GM23338 (cell line): ENCODE measurements around the gene SCNN1A. TPM values are rescaled to one million over a fixed set of nuclear protein-coding genes. Genes with fewer than 3 reads are reported as not detected.

Source experiments
- ATAC-seq: fragments of 200-7000 bp; cut with Tn5 transposase; 3 replicates; pipeline ENCODE4 v1.9.1; 2020
- DNase-seq: peaks from one replicate; pipeline ENCODE4 v3.0.0-alpha.2; 2015; ENCODE audit warnings: low spot score
- H2AFZ ChIP-seq: fragments of 200-600 bp; sonication (generic); 2 replicates; pipeline ENCODE4 v1.8.0; 2016; ENCODE audit warnings: antibody characterized with exemption, mild to moderate bottlenecking, moderate library complexity
- H3F3A ChIP-seq: fragments of 200-600 bp; sonication (generic); replicated peaks from 2 replicates; pipeline ENCODE4 v1.8.0; 2017; ENCODE audit warnings: antibody characterized with exemption, mixed run types, low read depth
- H3K27ac ChIP-seq: fragments of 200-600 bp; sonication (generic); 2 replicates; pipeline ENCODE4 v1.6.1; 2016; ENCODE audit warnings: low read depth
- H3K27me3 ChIP-seq: fragments of 200-600 bp; sonication (generic); 2 replicates; pipeline ENCODE4 v1.8.0; 2016; ENCODE audit warnings: mild to moderate bottlenecking, mixed run types, moderate library complexity; ENCODE audit not compliant: insufficient read depth
- H3K36me3 ChIP-seq: fragments of 200-600 bp; sonication (generic); 2 replicates; pipeline ENCODE4 v1.8.0; 2016; ENCODE audit warnings: mild to moderate bottlenecking; ENCODE audit not compliant: insufficient read depth
- H3K4me1 ChIP-seq: fragments of 200-600 bp; sonication (generic); 2 replicates; pipeline ENCODE4 v1.8.0; 2016; ENCODE audit warnings: mild to moderate bottlenecking, moderate library complexity; ENCODE audit not compliant: insufficient read depth
- H3K4me2 ChIP-seq: fragments of 200-600 bp; sonication (generic); 2 replicates; pipeline ENCODE4 v1.7.1; 2017; ENCODE audit warnings: mixed run types
- H3K4me3 ChIP-seq: fragments of 200-600 bp; sonication (generic); 2 replicates; pipeline ENCODE4 v1.6.1; 2016; ENCODE audit warnings: mixed run types
- H3K79me2 ChIP-seq: fragments of 200-600 bp; sonication (generic); replicated peaks from 2 replicates; pipeline ENCODE4 v1.8.0; 2017; ENCODE audit warnings: mild to moderate bottlenecking; ENCODE audit not compliant: insufficient read depth
- H3K9me2 ChIP-seq: fragments of 200-600 bp; sonication (generic); 2 replicates; pipeline ENCODE4 v1.8.0; 2017; ENCODE audit not compliant: insufficient read depth
- H4K20me1 ChIP-seq: fragments of 200-600 bp; sonication (generic); replicated peaks from 2 replicates; pipeline ENCODE4 v1.8.0; 2017; ENCODE audit warnings: mild to moderate bottlenecking; ENCODE audit not compliant: insufficient read depth
- H3K27ac Mint-ChIP-seq: 2 replicates; pipeline ENCODE4 v1.8.0; 2020; ENCODE audit warnings: inconsistent platforms, mild to moderate bottlenecking, moderate library complexity, mixed read lengths
- H3K27me3 Mint-ChIP-seq: 3 replicates; pipeline ENCODE4 v1.8.0; 2022; ENCODE audit warnings: low read depth, mild to moderate bottlenecking, moderate library complexity, mixed read lengths, inconsistent platforms; ENCODE audit not compliant: insufficient read depth, poor library complexity
- H3K36me3 Mint-ChIP-seq: 3 replicates; pipeline ENCODE4 v1.8.0; 2021; ENCODE audit warnings: low read depth, mild to moderate bottlenecking, inconsistent platforms, moderate library complexity, mixed read lengths
- H3K4me1 Mint-ChIP-seq: 3 replicates; pipeline ENCODE4 v1.8.0; 2020; ENCODE audit warnings: mild to moderate bottlenecking, inconsistent platforms, mixed read lengths
- H3K4me3 Mint-ChIP-seq: 3 replicates; pipeline ENCODE4 v1.8.0; 2021; ENCODE audit warnings: moderate library complexity, mild to moderate bottlenecking, inconsistent platforms, mixed read lengths
- H3K9me3 Mint-ChIP-seq: 3 replicates; pipeline ENCODE4 v1.8.0; 2020; ENCODE audit warnings: moderate library complexity, mild to moderate bottlenecking, inconsistent platforms, mixed read lengths
- CREB1 ChIP-seq: fragments of 250-450 bp; sonication (Bioruptor Pico); IDR thresholded peaks from 2 replicates; pipeline ENCODE4 v1.5.0; 2020; ENCODE audit warnings: low read depth, mild to moderate bottlenecking, moderate library complexity
- ETS1 ChIP-seq: IDR thresholded peaks from 2 replicates; pipeline ENCODE4 v1.6.1; 2016; ENCODE audit warnings: antibody characterized with exemption
- EZH2 ChIP-seq: fragments of 200-600 bp; sonication (generic); IDR thresholded peaks from one replicate; pipeline ENCODE4 v1.8.0; 2017; ENCODE audit warnings: antibody characterized with exemption, mild to moderate bottlenecking, low read depth; ENCODE audit not compliant: unreplicated experiment
- EZH2phosphoT487 ChIP-seq: fragments of 200-600 bp; sonication (generic); IDR thresholded peaks from one replicate; pipeline ENCODE4 v1.8.1; 2018; ENCODE audit warnings: antibody characterized with exemption; ENCODE audit not compliant: unreplicated experiment
- JUNB ChIP-seq: IDR thresholded peaks from one replicate; pipeline ENCODE4 v1.6.1; 2016; ENCODE audit warnings: antibody characterized with exemption; ENCODE audit not compliant: unreplicated experiment
- NANOG ChIP-seq: IDR thresholded peaks from 2 replicates; pipeline ENCODE4 v1.6.1; 2016; ENCODE audit warnings: antibody characterized with exemption, borderline replicate concordance
- POLR2AphosphoS5 ChIP-seq: IDR thresholded peaks from 2 replicates; pipeline ENCODE4 v1.6.1; 2016; ENCODE audit warnings: antibody characterized with exemption, low read depth
- STAT1 ChIP-seq: IDR thresholded peaks from one replicate; pipeline ENCODE4 v1.6.1; 2016; ENCODE audit warnings: antibody characterized with exemption; ENCODE audit not compliant: unreplicated experiment
- ZNF114 ChIP-seq: fragments of 250-450 bp; sonication (Bioruptor Pico); IDR thresholded peaks from 2 replicates; pipeline ENCODE4 v1.5.0; 2020; ENCODE audit warnings: mild to moderate bottlenecking, moderate library complexity
- ZNF331 ChIP-seq: fragments of 250-450 bp; sonication (Bioruptor Pico); IDR thresholded peaks from 2 replicates; pipeline ENCODE4 v1.5.0; 2020; ENCODE audit warnings: low read depth, mild to moderate bottlenecking, moderate library complexity
- polyA plus RNA-seq: library from polyadenylated mRNA; unstranded; fragments of >200 nt; fragmentation: Nextera tagmentation; extraction: Ambion mirVana; gene quantifications from 2 replicates; pipeline ENCODE4 v1.2.1, GENCODE V29; 2016
- total RNA-seq: library from RNA; depleted of rRNA; stranded (reverse); fragments of >200 nt; shearing (Covaris generic); gene quantifications from 2 replicates; pipeline ENCODE4 v1.2.3, GENCODE V29; 2014
- TF ChIP-seq, protein P1 (sequence below), 2 experiments: fragments of 200-600 bp in 1 of 2; sonication (generic) in 1 of 2; conservative IDR thresholded peaks; 2 replicates each; pipeline versions ENCODE4 v1.5.1 to v1.6.1; 2016 to 2017; ENCODE audit warnings: antibody characterized with exemption in 2 of 2, low read depth in 2 of 2, mild to moderate bottlenecking in 2 of 2, moderate library complexity in 1 of 2
- TF ChIP-seq, protein P2 (sequence below): fragments of 250-450 bp; sonication (Bioruptor Pico); IDR thresholded peaks from 2 replicates; pipeline ENCODE4 v1.5.0; 2020; ENCODE audit warnings: mild to moderate bottlenecking, moderate library complexity
- TF ChIP-seq, protein P3 (sequence below): IDR thresholded peaks from one replicate; pipeline ENCODE4 v1.6.1; 2018; ENCODE audit warnings: antibody characterized with exemption; ENCODE audit not compliant: unreplicated experiment

SCNN1A gene
- total and polyA plus RNA-seq, 2 experiments from 2014 or later = 37.1 to 125 TPM

DNA sequence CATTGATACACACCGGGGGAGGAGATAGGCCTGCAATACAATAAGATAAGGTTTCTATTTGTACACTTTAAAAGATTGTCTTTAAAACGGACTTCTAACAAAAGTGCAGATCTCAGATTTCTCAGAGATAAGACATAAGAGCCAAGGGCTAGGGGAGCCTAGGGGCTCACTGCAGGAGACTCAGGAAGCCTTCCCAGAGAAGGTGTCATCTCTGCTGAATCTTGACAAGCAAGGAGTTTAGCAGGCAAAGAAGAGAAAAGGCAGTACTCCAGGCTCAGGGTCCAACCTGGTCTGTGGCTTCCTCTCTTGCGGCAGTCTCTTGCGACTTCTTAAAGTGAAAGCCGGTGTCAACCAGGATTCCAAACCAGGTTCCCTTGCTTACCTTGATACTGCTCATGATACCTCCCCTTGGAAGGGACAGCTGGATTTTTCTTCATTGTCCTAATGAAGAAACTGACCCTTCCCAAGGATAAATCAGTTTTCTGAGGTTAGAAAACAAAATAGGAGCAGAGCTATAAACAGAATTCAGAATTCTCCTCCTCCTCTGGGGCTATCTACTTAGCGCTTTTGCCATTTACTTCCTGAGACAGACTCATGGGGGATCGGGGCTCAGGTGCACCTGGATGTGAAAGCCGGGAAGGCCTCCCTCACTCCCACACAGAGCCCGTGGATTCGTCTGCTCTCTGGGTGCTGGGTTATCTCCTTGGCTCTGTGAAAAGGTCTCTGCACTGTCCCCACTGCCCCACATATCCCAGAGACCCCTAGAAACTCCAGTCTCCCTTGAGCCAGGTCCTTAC, 1.7 kb upstream of the SCNN1A start:
- Histone ChIP-seq H3K4me3 (peak overlapping the region; percentile 67; the same call in 1 of the 2 replicates), H3K27me3 (no peaks in the 10 kb centered on the region; the same call in 1 of the 2 replicates), H3K79me2 (peaks cover 31% of the 10 kb centered on the region), H3K36me3 (no peaks in the 10 kb centered on the region), H2AFZ (no peak overlapping the region), H3K27ac (peak overlapping the region; percentile 98), H3K9me2 (no peaks in the 10 kb centered on the region), H3K4me1 (peaks cover 54% of the 10 kb centered on the region), H4K20me1 (no peaks in the 10 kb centered on the region), H3K4me2 (peak overlapping the region; percentile 92), H3F3A (peaks cover 14% of the 10 kb centered on the region)
- DNase-seq = no peak
- peak overlapping the region; percentile 97 for H3K4me3 Mint-ChIP-seq
- H3K27me3 Mint-ChIP-seq = peaks cover 24% of the 10 kb centered on the region
- H3K27ac Mint-ChIP-seq = peak overlapping the region; percentile 98
- ATAC-seq = no peak
- TF ChIP-seq CREB1 (CRISPR knock-in tag) (no peak), POLR2AphosphoS5 (no peak), ZNF331 (CRISPR knock-in tag) (no peak), EZH2 (no peak), EZH2phosphoT487 (no peak), JUNB (no peak), ZNF114 (CRISPR knock-in tag) (no peak), NANOG (no peak), ETS1 (no peak), STAT1 (no peak)
- TF ChIP-seq, protein P1, sequence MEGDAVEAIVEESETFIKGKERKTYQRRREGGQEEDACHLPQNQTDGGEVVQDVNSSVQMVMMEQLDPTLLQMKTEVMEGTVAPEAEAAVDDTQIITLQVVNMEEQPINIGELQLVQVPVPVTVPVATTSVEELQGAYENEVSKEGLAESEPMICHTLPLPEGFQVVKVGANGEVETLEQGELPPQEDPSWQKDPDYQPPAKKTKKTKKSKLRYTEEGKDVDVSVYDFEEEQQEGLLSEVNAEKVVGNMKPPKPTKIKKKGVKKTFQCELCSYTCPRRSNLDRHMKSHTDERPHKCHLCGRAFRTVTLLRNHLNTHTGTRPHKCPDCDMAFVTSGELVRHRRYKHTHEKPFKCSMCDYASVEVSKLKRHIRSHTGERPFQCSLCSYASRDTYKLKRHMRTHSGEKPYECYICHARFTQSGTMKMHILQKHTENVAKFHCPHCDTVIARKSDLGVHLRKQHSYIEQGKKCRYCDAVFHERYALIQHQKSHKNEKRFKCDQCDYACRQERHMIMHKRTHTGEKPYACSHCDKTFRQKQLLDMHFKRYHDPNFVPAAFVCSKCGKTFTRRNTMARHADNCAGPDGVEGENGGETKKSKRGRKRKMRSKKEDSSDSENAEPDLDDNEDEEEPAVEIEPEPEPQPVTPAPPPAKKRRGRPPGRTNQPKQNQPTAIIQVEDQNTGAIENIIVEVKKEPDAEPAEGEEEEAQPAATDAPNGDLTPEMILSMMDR (conservative IDR thresholded peaks at IDR 0.05; ENCODE audit: low read depth in 2 of 2) = no peak
- TF ChIP-seq, protein P2, sequence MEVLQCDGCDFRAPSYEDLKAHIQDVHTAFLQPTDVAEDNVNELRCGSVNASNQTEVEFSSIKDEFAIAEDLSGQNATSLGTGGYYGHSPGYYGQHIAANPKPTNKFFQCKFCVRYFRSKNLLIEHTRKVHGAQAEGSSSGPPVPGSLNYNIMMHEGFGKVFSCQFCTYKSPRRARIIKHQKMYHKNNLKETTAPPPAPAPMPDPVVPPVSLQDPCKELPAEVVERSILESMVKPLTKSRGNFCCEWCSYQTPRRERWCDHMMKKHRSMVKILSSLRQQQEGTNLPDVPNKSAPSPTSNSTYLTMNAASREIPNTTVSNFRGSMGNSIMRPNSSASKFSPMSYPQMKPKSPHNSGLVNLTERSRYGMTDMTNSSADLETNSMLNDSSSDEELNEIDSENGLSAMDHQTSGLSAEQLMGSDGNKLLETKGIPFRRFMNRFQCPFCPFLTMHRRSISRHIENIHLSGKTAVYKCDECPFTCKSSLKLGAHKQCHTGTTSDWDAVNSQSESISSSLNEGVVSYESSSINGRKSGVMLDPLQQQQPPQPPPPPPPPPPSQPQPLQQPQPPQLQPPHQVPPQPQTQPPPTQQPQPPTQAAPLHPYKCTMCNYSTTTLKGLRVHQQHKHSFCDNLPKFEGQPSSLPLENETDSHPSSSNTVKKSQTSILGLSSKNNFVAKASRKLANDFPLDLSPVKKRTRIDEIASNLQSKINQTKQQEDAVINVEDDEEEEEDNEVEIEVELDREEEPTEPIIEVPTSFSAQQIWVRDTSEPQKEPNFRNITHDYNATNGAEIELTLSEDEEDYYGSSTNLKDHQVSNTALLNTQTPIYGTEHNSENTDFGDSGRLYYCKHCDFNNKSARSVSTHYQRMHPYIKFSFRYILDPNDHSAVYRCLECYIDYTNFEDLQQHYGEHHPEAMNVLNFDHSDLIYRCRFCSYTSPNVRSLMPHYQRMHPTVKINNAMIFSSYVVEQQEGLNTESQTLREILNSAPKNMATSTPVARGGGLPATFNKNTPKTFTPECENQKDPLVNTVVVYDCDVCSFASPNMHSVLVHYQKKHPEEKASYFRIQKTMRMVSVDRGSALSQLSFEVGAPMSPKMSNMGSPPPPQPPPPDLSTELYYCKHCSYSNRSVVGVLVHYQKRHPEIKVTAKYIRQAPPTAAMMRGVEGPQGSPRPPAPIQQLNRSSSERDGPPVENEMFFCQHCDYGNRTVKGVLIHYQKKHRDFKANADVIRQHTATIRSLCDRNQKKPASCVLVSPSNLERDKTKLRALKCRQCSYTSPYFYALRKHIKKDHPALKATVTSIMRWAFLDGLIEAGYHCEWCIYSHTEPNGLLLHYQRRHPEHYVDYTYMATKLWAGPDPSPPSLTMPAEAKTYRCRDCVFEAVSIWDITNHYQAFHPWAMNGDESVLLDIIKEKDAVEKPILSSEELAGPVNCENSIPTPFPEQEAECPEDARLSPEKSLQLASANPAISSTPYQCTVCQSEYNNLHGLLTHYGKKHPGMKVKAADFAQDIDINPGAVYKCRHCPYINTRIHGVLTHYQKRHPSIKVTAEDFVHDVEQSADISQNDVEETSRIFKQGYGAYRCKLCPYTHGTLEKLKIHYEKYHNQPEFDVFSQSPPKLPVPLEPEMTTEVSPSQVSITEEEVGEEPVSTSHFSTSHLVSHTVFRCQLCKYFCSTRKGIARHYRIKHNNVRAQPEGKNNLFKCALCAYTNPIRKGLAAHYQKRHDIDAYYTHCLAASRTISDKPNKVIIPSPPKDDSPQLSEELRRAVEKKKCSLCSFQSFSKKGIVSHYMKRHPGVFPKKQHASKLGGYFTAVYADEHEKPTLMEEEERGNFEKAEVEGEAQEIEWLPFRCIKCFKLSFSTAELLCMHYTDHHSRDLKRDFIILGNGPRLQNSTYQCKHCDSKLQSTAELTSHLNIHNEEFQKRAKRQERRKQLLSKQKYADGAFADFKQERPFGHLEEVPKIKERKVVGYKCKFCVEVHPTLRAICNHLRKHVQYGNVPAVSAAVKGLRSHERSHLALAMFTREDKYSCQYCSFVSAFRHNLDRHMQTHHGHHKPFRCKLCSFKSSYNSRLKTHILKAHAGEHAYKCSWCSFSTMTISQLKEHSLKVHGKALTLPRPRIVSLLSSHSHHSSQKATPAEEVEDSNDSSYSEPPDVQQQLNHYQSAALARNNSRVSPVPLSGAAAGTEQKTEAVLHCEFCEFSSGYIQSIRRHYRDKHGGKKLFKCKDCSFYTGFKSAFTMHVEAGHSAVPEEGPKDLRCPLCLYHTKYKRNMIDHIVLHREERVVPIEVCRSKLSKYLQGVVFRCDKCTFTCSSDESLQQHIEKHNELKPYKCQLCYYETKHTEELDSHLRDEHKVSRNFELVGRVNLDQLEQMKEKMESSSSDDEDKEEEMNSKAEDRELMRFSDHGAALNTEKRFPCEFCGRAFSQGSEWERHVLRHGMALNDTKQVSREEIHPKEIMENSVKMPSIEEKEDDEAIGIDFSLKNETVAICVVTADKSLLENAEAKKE = no peak
- TF ChIP-seq, protein P3, sequence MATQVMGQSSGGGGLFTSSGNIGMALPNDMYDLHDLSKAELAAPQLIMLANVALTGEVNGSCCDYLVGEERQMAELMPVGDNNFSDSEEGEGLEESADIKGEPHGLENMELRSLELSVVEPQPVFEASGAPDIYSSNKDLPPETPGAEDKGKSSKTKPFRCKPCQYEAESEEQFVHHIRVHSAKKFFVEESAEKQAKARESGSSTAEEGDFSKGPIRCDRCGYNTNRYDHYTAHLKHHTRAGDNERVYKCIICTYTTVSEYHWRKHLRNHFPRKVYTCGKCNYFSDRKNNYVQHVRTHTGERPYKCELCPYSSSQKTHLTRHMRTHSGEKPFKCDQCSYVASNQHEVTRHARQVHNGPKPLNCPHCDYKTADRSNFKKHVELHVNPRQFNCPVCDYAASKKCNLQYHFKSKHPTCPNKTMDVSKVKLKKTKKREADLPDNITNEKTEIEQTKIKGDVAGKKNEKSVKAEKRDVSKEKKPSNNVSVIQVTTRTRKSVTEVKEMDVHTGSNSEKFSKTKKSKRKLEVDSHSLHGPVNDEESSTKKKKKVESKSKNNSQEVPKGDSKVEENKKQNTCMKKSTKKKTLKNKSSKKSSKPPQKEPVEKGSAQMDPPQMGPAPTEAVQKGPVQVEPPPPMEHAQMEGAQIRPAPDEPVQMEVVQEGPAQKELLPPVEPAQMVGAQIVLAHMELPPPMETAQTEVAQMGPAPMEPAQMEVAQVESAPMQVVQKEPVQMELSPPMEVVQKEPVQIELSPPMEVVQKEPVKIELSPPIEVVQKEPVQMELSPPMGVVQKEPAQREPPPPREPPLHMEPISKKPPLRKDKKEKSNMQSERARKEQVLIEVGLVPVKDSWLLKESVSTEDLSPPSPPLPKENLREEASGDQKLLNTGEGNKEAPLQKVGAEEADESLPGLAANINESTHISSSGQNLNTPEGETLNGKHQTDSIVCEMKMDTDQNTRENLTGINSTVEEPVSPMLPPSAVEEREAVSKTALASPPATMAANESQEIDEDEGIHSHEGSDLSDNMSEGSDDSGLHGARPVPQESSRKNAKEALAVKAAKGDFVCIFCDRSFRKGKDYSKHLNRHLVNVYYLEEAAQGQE = no peak
- H3K4me1 Mint-ChIP-seq = peaks cover 70% of the 10 kb centered on the region
- H3K9me3 Mint-ChIP-seq = no peaks in the 10 kb centered on the region
- H3K36me3 Mint-ChIP-seq = peaks cover 10% of the 10 kb centered on the region; the same call in 2 of the 3 replicates
